Gastroesophageal sphincter (tissue), 3 donors: Measurements from ENCODE around the gene ETV4.

Experiments
- CTCF ChIP-seq, 4 experiments: fragments of 200-600 bp in 2 of 4; fragments of 450-650 bp in 2 of 4; sonication (generic) in 1 of 4; IDR thresholded peaks; one replicate each; pipeline ENCODE4 v1.5.1; 2017 to 2019; ENCODE audit warnings: antibody characterized with exemption in 4 of 4, mild to moderate bottlenecking in 2 of 4, moderate library complexity in 2 of 4
- POLR2A ChIP-seq, 2 donors: fragments of 450-650 bp; IDR thresholded peaks; one replicate each; pipeline ENCODE4 v1.6.1; 2017; ENCODE audit warnings: antibody characterized with exemption in 2 of 2, mild to moderate bottlenecking in 2 of 2, moderate library complexity in 1 of 2

DNA sequence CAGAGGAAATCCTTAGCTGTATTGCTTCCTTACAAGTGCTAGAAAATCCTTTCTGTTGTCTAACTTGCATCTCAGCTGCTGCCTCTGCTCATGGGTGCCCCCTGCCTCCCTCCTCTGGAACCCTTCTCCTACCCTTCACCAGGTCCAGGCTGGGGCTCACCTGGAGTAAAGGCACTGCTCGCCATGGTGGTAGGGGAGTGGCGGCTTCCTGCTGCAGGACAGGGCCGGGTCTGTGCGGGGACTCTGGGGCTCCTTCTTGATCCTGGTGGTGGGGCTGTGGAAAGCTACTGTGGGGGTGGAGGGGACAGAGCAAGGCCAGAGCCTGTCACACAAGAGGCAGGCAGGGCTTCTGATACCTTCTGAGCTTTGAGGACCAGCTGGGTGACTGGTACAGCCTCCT is 12.4 kb downstream of the ETV4 start:
- TF ChIP-seq POLR2A (IDR thresholded peaks at IDR 0.05): no peak
- no peak for TF ChIP-seq CTCF (IDR thresholded peaks at IDR 0.05)
